Kidney epithelial cell (primary cell): ENCODE measurements around the gene ASXL2. TPM values are rescaled to one million over a fixed set of nuclear protein-coding genes. Genes with fewer than 3 reads are reported as not detected.
"Not testable (repeated sequence)": the region's sequence is repeated elsewhere in the genome, so short reads cannot be mapped to it uniquely, and the experiment has no call there.

Source experiments
- DNase-seq: peaks from one replicate; pipeline ENCODE4 v3.0.0-alpha.2; 2010; ENCODE audit warnings: low read depth
- H3K27me3 ChIP-seq: 2 replicates; pipeline ENCODE4 v1.6.0; 2011; ENCODE audit warnings: low read length; ENCODE audit not compliant: control insufficient read depth, insufficient read depth
- H3K36me3 ChIP-seq: 2 replicates; pipeline ENCODE4 v1.5.1; 2011; ENCODE audit warnings: low read length; ENCODE audit not compliant: control insufficient read depth, insufficient read depth
- H3K4me3 ChIP-seq: 2 replicates; pipeline ENCODE4 v1.5.1; 2011; ENCODE audit warnings: low read depth, mild to moderate bottlenecking, control low read depth, low read length
- total RNA-seq: library from RNA; depleted of rRNA; stranded (reverse); fragments of >200 nt; gene quantifications from 2 replicates; pipeline ENCODE4 v1.2.3, GENCODE V29; 2015
- TF ChIP-seq, protein P1 (sequence below): IDR thresholded peaks from 2 replicates; pipeline ENCODE4 v1.5.1; 2011; ENCODE audit warnings: mild to moderate bottlenecking, moderate library complexity, low read length, control low read depth, inconsistent platforms; ENCODE audit not compliant: insufficient read depth, poor library complexity, severe bottlenecking

The ASXL2 gene
- total RNA-seq, 1 donor from 2014 or later: 18.6 TPM

- TF ChIP-seq, protein P1, sequence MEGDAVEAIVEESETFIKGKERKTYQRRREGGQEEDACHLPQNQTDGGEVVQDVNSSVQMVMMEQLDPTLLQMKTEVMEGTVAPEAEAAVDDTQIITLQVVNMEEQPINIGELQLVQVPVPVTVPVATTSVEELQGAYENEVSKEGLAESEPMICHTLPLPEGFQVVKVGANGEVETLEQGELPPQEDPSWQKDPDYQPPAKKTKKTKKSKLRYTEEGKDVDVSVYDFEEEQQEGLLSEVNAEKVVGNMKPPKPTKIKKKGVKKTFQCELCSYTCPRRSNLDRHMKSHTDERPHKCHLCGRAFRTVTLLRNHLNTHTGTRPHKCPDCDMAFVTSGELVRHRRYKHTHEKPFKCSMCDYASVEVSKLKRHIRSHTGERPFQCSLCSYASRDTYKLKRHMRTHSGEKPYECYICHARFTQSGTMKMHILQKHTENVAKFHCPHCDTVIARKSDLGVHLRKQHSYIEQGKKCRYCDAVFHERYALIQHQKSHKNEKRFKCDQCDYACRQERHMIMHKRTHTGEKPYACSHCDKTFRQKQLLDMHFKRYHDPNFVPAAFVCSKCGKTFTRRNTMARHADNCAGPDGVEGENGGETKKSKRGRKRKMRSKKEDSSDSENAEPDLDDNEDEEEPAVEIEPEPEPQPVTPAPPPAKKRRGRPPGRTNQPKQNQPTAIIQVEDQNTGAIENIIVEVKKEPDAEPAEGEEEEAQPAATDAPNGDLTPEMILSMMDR: no peak
- Histone ChIP-seq H3K4me3 (no peak overlapping the region), H3K36me3 (no peaks in the 10 kb centered on the region), H3K27me3 (no peaks in the 10 kb centered on the region)
- no peak for DNase-seq
Measured at GRCh38 chr2:25917832-25918231, 39.5 kb upstream of the ASXL2 start.

DNA sequence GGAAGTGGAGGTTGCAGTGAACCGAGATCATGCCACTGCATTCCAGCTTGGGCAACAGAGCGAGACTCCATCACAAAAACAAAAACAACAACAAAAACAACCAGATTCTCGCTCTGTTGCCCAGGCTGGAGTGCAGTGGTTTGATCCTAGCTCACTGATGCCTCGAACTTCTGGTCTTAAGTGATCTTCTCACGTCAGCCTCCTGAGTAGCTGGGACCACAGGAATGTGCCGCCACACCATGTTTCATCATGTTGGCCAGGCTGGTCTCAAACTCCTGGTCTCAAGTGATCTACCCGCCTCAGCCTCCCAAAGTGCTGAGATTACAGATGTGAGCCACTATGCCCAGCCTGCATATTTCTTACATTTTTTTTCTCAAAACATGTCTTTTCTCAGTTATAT lies 39.1 kb upstream of the ASXL2 start:
- H3K36me3 ChIP-seq, H3K27me3 ChIP-seq, DNase-seq, H3K4me3 ChIP-seq: not testable (repeated sequence)

GRCh38 chr2:25915944-25916772 lies 37.9 kb upstream of the ASXL2 start:
- H3K36me3 ChIP-seq, DNase-seq, H3K27me3 ChIP-seq, H3K4me3 ChIP-seq: not testable (repeated sequence)

DNA sequence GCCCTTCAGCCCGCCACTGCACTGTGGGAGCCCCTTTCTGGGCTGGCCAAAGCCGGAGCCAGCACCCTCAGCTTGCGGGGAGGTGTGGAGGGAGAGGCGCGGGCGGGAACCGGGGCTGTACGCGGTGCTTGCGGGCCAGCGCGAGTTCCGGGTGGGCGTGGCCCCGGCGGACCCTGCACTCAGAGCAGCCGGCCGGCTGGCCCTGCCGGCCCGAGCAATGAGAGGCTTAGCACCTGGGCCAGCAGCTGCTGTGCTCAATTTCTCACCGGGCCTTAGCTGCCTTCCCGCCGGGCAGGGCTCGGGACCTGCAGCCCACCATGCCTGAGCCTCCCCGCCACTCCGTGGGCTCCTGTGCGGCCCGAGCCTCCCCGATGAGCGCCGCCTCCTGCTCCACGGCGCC lies 37.1 kb upstream of the ASXL2 start:
- H3K36me3 ChIP-seq, H3K4me3 ChIP-seq, H3K27me3 ChIP-seq, DNase-seq: not testable (repeated sequence)

GRCh38 chr2:25913696-25913973 lies 35.3 kb upstream of the ASXL2 start:
- not testable (repeated sequence) for DNase-seq, H3K36me3 ChIP-seq, H3K4me3 ChIP-seq, H3K27me3 ChIP-seq

DNA sequence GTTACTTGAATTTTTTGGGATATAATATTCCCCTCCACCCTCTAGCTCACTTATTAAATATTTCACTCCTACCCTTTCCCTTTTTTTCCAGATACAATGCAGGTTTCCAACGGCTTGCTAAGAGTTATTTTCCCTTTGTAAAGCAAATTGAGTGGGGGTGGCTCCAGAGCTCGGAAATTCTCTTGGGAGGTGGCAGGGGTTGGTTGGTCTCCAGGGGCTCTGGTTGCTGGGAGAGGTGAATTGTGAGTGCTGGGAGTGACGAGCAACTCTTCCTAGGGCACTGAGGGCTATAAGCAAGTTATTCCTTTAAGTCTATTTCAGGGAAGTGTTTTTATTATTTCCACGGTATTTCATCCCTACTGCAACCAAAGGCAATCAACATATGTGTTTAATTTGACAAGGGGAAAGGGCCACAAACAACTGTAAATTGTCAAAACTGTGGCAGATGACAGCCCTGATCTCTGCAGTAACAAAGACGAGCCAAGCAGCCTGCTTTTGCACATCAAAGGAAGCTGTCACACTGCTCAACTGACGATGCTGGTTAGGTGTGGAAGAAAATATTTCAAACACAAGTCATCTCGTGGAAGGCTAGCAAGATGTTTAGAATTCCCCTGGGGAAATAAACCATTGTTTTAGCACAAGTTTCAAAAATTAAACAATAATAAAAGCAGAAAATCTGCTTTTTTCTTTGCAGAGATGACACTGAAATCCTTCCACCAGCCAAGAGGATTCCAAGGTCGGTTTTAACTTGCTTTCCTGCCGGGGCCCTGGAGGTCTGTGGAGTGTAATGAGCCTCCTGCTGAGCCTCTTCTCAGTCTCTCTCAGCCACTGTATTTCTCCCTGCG lies 34.8 kb upstream of the ASXL2 start:
- Histone ChIP-seq H3K4me3 (no peak overlapping the region), H3K27me3 (no peaks in the 10 kb centered on the region), H3K36me3 (no peaks in the 10 kb centered on the region)
- DNase-seq: no peak
- TF ChIP-seq, protein P1: no peak

DNA sequence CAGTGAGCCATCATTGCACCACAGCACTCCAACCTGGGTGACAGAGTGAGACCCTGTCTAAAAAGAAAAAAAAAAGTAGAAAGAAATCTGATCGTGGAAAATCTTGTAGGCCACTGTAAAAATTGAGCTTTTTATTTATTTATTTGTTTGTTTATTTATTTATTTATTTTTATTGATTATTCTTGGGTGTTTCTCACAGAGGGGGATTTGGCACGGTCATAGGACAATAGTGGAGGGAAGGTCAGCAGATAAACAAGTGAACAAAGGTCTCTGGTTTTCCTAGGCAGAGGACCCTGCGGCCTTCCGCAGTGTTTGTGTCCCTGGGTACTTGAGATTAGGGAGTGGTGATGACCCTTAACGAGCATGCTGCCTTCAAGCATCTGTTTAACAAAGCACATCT lies 31.3 kb upstream of the ASXL2 start:
- H3K4me3 ChIP-seq, H3K36me3 ChIP-seq, H3K27me3 ChIP-seq, DNase-seq: not testable (repeated sequence)

DNA sequence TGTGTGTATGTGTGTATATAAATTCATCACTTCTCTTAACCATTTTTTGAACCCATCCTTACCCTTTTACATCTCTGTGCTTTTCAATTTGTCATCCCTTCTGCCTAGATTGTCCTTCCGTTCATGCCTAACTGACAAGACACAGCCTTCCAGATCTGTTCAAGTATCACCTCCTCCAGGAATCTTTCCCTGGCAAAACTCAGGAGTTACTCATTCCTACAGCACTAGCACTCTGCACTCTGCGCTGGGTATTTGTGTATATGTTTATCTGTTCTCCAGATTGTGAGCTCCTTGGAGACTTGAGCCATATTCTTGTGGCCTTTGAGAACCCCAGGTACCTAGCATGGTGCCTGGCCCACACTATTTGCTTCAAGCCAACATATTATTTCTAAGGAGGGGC lies 26.8 kb upstream of the ASXL2 start:
- Histone ChIP-seq H3K4me3 (no peak overlapping the region), H3K36me3 (no peaks in the 10 kb centered on the region), H3K27me3 (no peaks in the 10 kb centered on the region)
- DNase-seq: no peak
- TF ChIP-seq, protein P1: no peak
